Keratinocyte (primary cell): ENCODE results near the gene RASA3. TPM values are rescaled to one million over a fixed set of nuclear protein-coding genes. Genes with fewer than 3 reads are reported as not detected.

Experiments
- DNase-seq: peaks from one replicate; pipeline ENCODE4 v3.0.0-alpha.2; 2011; ENCODE audit warnings: low read depth, missing footprints, low spot score
- FAIRE-seq: peaks from 2 replicates; lab custom pipeline; 2011; peaks lifted over from hg19 to GRCh38; lab: Jason Lieb, UNC
- H2AFZ ChIP-seq: 2 replicates; pipeline ENCODE4 v1.6.0; 2012; ENCODE audit warnings: low read length, control low read depth, inconsistent platforms; ENCODE audit not compliant: control insufficient read depth
- H3K27ac ChIP-seq: 2 replicates; pipeline ENCODE4 v1.5.1; 2011; ENCODE audit warnings: low read length; ENCODE audit not compliant: control insufficient read depth, insufficient read depth
- H3K27me3 ChIP-seq: 3 replicates; pipeline ENCODE4 v1.6.0; 2011; ENCODE audit warnings: low read length; ENCODE audit not compliant: control insufficient read depth, insufficient read depth; ENCODE audit errors: extremely low read depth
- H3K36me3 ChIP-seq, 2 experiments: 2 replicates in 1 of 2; 3 replicates in 1 of 2; pipeline ENCODE4 v1.5.1; 2011; ENCODE audit warnings: low read length in 2 of 2, mild to moderate bottlenecking in 1 of 2; ENCODE audit not compliant: control insufficient read depth in 2 of 2, insufficient read depth in 2 of 2; ENCODE audit errors: extremely low read depth in 1 of 2
- H3K4me1 ChIP-seq: 3 replicates; pipeline ENCODE4 v1.5.1; 2011; ENCODE audit warnings: low read length; ENCODE audit not compliant: control insufficient read depth, insufficient read depth; ENCODE audit errors: extremely low read depth
- H3K4me2 ChIP-seq: 3 replicates; pipeline ENCODE4 v1.6.0; 2011; ENCODE audit warnings: low read depth, low read length; ENCODE audit not compliant: control insufficient read depth, insufficient read depth; ENCODE audit errors: extremely low read depth
- H3K4me3 ChIP-seq, 3 experiments: fragments of 200-600 bp in 1 of 3; sonication (generic) in 1 of 3; 2 replicates in 2 of 3; 3 replicates in 1 of 3; pipeline ENCODE4 v1.5.1; 2011 to 2016; ENCODE audit warnings: low read length in 3 of 3, mild to moderate bottlenecking in 3 of 3, control low read depth in 2 of 3, inconsistent platforms in 1 of 3, low read depth in 1 of 3, mixed read lengths in 1 of 3, mixed run types in 1 of 3, moderate library complexity in 1 of 3; ENCODE audit not compliant: control insufficient read depth in 2 of 3, insufficient read depth in 2 of 3; ENCODE audit errors: extremely low read depth in 1 of 3
- H3K79me2 ChIP-seq: 2 replicates; pipeline ENCODE4 v1.6.0; 2012; ENCODE audit warnings: low read length; ENCODE audit not compliant: control insufficient read depth, insufficient read depth
- H3K9ac ChIP-seq: 3 replicates; pipeline ENCODE4 v1.6.0; 2011; ENCODE audit warnings: low read length; ENCODE audit not compliant: control insufficient read depth, insufficient read depth; ENCODE audit errors: extremely low read depth
- H3K9me1 ChIP-seq: 3 replicates; pipeline ENCODE4 v1.6.0; 2011; ENCODE audit warnings: low read length; ENCODE audit not compliant: control insufficient read depth, insufficient read depth; ENCODE audit errors: extremely low read depth
- H3K9me3 ChIP-seq: 2 replicates; pipeline ENCODE4 v1.5.1; 2012; ENCODE audit warnings: low read depth, low read length; ENCODE audit not compliant: control insufficient read depth
- H4K20me1 ChIP-seq: 3 replicates; pipeline ENCODE4 v1.6.0; 2011; ENCODE audit warnings: low read length; ENCODE audit not compliant: control insufficient read depth, insufficient read depth; ENCODE audit errors: extremely low read depth
- CTCF ChIP-seq, 3 experiments: IDR thresholded peaks in 1 of 3; conservative IDR thresholded peaks in 1 of 3; optimal IDR thresholded peaks in 1 of 3; 2 replicates in 2 of 3; 3 replicates in 1 of 3; pipeline versions ENCODE3 to v1.5.1; 2011; ENCODE audit warnings: low read length in 3 of 3, mild to moderate bottlenecking in 3 of 3, moderate library complexity in 2 of 3, control low read depth in 1 of 3, inconsistent platforms in 1 of 3; ENCODE audit not compliant: insufficient read depth in 2 of 3; ENCODE audit errors: extremely low read depth in 1 of 3
- EZH2 ChIP-seq: IDR thresholded peaks from one replicate; pipeline ENCODE4 v1.6.1; 2012; ENCODE audit warnings: inconsistent platforms, mild to moderate bottlenecking, low read length, moderate library complexity
- dilution Hi-C: fragments of 300-500 bp; cut with MboI; formaldehyde crosslinking; loops from one replicate; pipeline ENCODE4 v1.7.0; 2020; ENCODE audit warnings: low sequenced_read_pairs; ENCODE audit not compliant: extremely low pct_ligation_motif_present
- polyA plus RNA-seq, 5 experiments: library from polyadenylated mRNA; depleted of rRNA in 3 of 5; stranded (reverse) in 3 of 5; stranded (forward) in 1 of 5; unstranded in 1 of 5; fragments of >200 nt; gene quantifications; 1 replicate in 1 of 5; 2 replicates in 3 of 5; 3 replicates in 1 of 5; pipeline versions ENCODE4 v1.2.1 to v1.2.3, GENCODE V29; 2011 to 2012; ENCODE audit warnings: missing spikeins in 2 of 5, low read depth in 1 of 5, low replicate concordance in 1 of 5

Gene RASA3
- polyA plus RNA-seq, 1 donor (not counting 4 experiments of a cell fraction or from before 2014, with no cell fraction given) = 4.1 TPM

GRCh38 chr13:114069376-114070097 lies 62.9 kb downstream of the RASA3 start:
- no peak overlapping the region for H3K27ac ChIP-seq

GRCh38 chr13:114068656-114069318 lies 63.6 kb downstream of the RASA3 start:
- no peak for DNase-seq
- TF ChIP-seq CTCF (optimal IDR thresholded peaks at IDR 0.05 in 1 of 3, IDR thresholded peaks at IDR 0.05 in 1 of 3, conservative IDR thresholded peaks at IDR 0.05 in 1 of 3; ENCODE audit: extremely low read depth in 1 of 3, insufficient read depth in 2 of 3, low read length in 3 of 3) = no peak
- no peak for TF ChIP-seq EZH2
- no peaks in the 10 kb centered on the region for H3K27me3 ChIP-seq

More at GRCh38 chr13:114069376-114070097, 62.9 kb downstream of the RASA3 start:
- no peak for FAIRE-seq
- Histone ChIP-seq H3K4me1 (peaks cover 17% of the 10 kb centered on the region), H2AFZ (no peak overlapping the region), H3K36me3 (no peaks in the 10 kb centered on the region), H3K27me3 (no peaks in the 10 kb centered on the region), H3K9ac (no peak overlapping the region), H3K9me3 (no peaks in the 10 kb centered on the region), H3K4me3 (no peak overlapping the region), H3K4me2 (no peak overlapping the region), H3K9me1 (no peaks in the 10 kb centered on the region), H3K79me2 (no peaks in the 10 kb centered on the region), H4K20me1 (no peaks in the 10 kb centered on the region)
- TF ChIP-seq CTCF (optimal IDR thresholded peaks at IDR 0.05 in 1 of 3, IDR thresholded peaks at IDR 0.05 in 1 of 3, conservative IDR thresholded peaks at IDR 0.05 in 1 of 3; ENCODE audit: extremely low read depth in 1 of 3, insufficient read depth in 2 of 3, low read length in 3 of 3) (no peak), EZH2 (no peak)
- no peak for DNase-seq
- dilution Hi-C loops = loop anchor here (10.0 kb wide), 1 partner anchor 55 kb away; no protein-coding TSS in a partner anchor

More at GRCh38 chr13:114068656-114069318, 63.6 kb downstream of the RASA3 start:
- H3K36me3 ChIP-seq = no peaks in the 10 kb centered on the region
- H3K79me2 ChIP-seq = no peaks in the 10 kb centered on the region
- H3K4me3 ChIP-seq = no peak overlapping the region
- H3K4me2 ChIP-seq = no peak overlapping the region
- H3K4me1 ChIP-seq = peaks cover 25% of the 10 kb centered on the region
- no peak overlapping the region for H2AFZ ChIP-seq
- no peaks in the 10 kb centered on the region for H3K9me3 ChIP-seq
- dilution Hi-C loops = no loop called here
- no peak overlapping the region for H3K27ac ChIP-seq
- FAIRE-seq = no peak
- H3K9ac ChIP-seq = no peak overlapping the region
- no peaks in the 10 kb centered on the region for H3K9me1 ChIP-seq
- H4K20me1 ChIP-seq = no peaks in the 10 kb centered on the region
